ENCODE results near the gene EGFR. TPM values are rescaled to one million over a fixed set of nuclear protein-coding genes. Genes with fewer than 3 reads are reported as not detected.
A peak's percentile ranks its signal among the peaks of the same experiment; 100 is the strongest.

EGFR gene
- polyA plus RNA-seq, 1 of the 3 experiments (the other 2 are of a cell fraction): 37.6 TPM

GRCh38 chr7:55132550-55132889 lies 113.7 kb downstream of the EGFR start (continued):
- no peak for TF ChIP-seq REST (IDR thresholded peaks at IDR 0.05; ENCODE audit: low read depth, low read length)
- TF ChIP-seq TAF1 (IDR thresholded peaks at IDR 0.05; ENCODE audit: borderline replicate concordance, low read depth, low read length): no peak
- TF ChIP-seq JUND (IDR thresholded peaks at IDR 0.05): no peak

- Histone ChIP-seq H3K4me1 (ENCODE audit: control insufficient read depth in 1 of 2, insufficient read depth in 2 of 2, low read depth in 1 of 2, low read length in 1 of 2) (peaks cover 46 to 61% of the 10 kb centered on the region in 2 experiments), H3K9me3 (no peaks in the 10 kb centered on the region), H3K9me2 (no peaks in the 10 kb centered on the region), H2AFZ (ENCODE audit: low read depth) (no peak overlapping the region), H3K27me3 (ENCODE audit: insufficient read depth) (no peaks in the 10 kb centered on the region), H3K79me2 (ENCODE audit: insufficient read depth) (peaks cover 71% of the 10 kb centered on the region), H4K20me1 (ENCODE audit: insufficient read depth) (no peaks in the 10 kb centered on the region), H3K4me3 (ENCODE audit: low read depth in 2 of 2, low read length in 1 of 2) (peak overlapping the region in 1 of 2 experiments; percentile 27; a peak in 2 of 4 replicates), H3K27ac (ENCODE audit: low read depth in 2 of 2, low read length in 1 of 2) (peak overlapping the region; percentile 92 to 100), H3F3A (replicated peaks; ENCODE audit: insufficient read depth) (peaks cover 57% of the 10 kb centered on the region), H3K36me3 (replicated peaks in 1 of 2; ENCODE audit: control insufficient read depth in 1 of 2, insufficient read depth in 2 of 2, low read length in 1 of 2) (peaks cover 0 to 31% of the 10 kb centered on the region in 2 experiments), H3K9ac (peak overlapping the region; percentile 84), H3K4me2 (peak overlapping the region; percentile 75)
- no peak for DNase-seq
- CTCF ChIA-PET: interaction anchor here (0.8 to 2.2 kb wide), 5 partner anchors 11 to 359 kb away, joined by 3 to 10 read pairs (median 3); no protein-coding TSS in a partner anchor
- POLR2A ChIA-PET: no interaction called here
- WGBS (ENCODE audit: low lambda C conversion rate): 25% methylated on average over 10 of the region's 10 CpGs
- peak; percentile 95 for TF ChIP-seq PBX3 (IDR thresholded peaks at IDR 0.05)
- no peak for TF ChIP-seq EZH2phosphoT487 (IDR thresholded peaks at IDR 0.05; ENCODE audit: borderline replicate concordance, low read depth)
- TF ChIP-seq EP300 (IDR thresholded peaks at IDR 0.05; ENCODE audit: borderline replicate concordance in 1 of 2, low read depth in 1 of 2, low read length in 1 of 2): peak; percentile 29 to 99; a peak in 2 of 4 replicates
- TF ChIP-seq ELF1 (IDR thresholded peaks at IDR 0.05): peak; percentile 29; the same call in 1 of the 2 replicates
- peak; percentile 75 for TF ChIP-seq REST (IDR thresholded peaks at IDR 0.05; ENCODE audit: low read depth, low read length)
- peak; percentile 98 for TF ChIP-seq RXRA (IDR thresholded peaks at IDR 0.05; ENCODE audit: borderline replicate concordance, low read depth)
- TF ChIP-seq JUND (IDR thresholded peaks at IDR 0.05): peak; percentile 100
- TF ChIP-seq NFIC (IDR thresholded peaks at IDR 0.05; ENCODE audit: borderline replicate concordance): peak; percentile 95
- peak; percentile 99 for TF ChIP-seq TEAD4 (IDR thresholded peaks at IDR 0.05; ENCODE audit: borderline replicate concordance, insufficient read depth)
- peak; percentile 78; the same call in 1 of the 2 replicates for TF ChIP-seq MEF2A (IDR thresholded peaks at IDR 0.05; ENCODE audit: borderline replicate concordance, low read depth)
- peak; percentile 100 for TF ChIP-seq FOSL2 (IDR thresholded peaks at IDR 0.05; ENCODE audit: borderline replicate concordance, low read depth)
- peak; percentile 83; the same call in 1 of the 2 replicates for TF ChIP-seq SIN3A (IDR thresholded peaks at IDR 0.05; ENCODE audit: borderline replicate concordance, low read depth, low read length)
- peak; percentile 94 for TF ChIP-seq MAX (IDR thresholded peaks at IDR 0.05; ENCODE audit: low read depth)
- no peak for TF ChIP-seq NRF1 (IDR thresholded peaks at IDR 0.05; ENCODE audit: low read depth, low read length)
- peak; percentile 96 for TF ChIP-seq POLR2AphosphoS5 (IDR thresholded peaks at IDR 0.05; ENCODE audit: low read depth, low read length)
- peak; percentile 99 for TF ChIP-seq TCF12 (IDR thresholded peaks at IDR 0.05)
- TF ChIP-seq FOXM1 (IDR thresholded peaks at IDR 0.05; ENCODE audit: low read depth): peak; percentile 90
- peak; percentile 88; the same call in 1 of the 2 replicates for TF ChIP-seq ZBTB33 (IDR thresholded peaks at IDR 0.05; ENCODE audit: borderline replicate concordance, low read depth)
- TF ChIP-seq CHD2 (IDR thresholded peaks at IDR 0.05; ENCODE audit: low read length, partially characterized antibody): no peak
Measured at GRCh38 chr7:55132890-55133551, 114.2 kb downstream of the EGFR start.

All from SK-N-SH (cell line).